GM12878 (cell line): ENCODE results near the gene CTXN1. TPM values are rescaled to one million over a fixed set of nuclear protein-coding genes. Genes with fewer than 3 reads are reported as not detected.

Experiments used
- ATAC-seq: fragments of 200-7000 bp; cut with Tn5 transposase; 3 replicates; pipeline ENCODE4 v1.9.1; 2020; ENCODE audit warnings: mild to moderate bottlenecking, moderate library complexity
- BruUV-seq: library from RNA; stranded (reverse); fragments of 400-500 nt; replicated peaks from 2 replicates; lab custom pipeline; 2021; lab: Mats Ljungman, UMichigan
- CTCF ChIA-PET: fragments of 300-600 bp; sonication (Branson Sonifier 250); formaldehyde crosslinking; extraction: SDS; loops from one replicate; lab custom pipeline; 2021; ENCODE audit warnings: inconsistent platforms; lab: Yijun Ruan, JAX
- POLR2A ChIA-PET: fragments of 350-600 bp; formaldehyde crosslinking; extraction: SDS; loops from one replicate; lab custom pipeline; 2021; ENCODE audit warnings: inconsistent platforms; lab: Charles Lee
- RAD21 ChIA-PET: fragments of 300-600 bp; sonication (Branson Sonifier 250); formaldehyde crosslinking; loops from one replicate; lab custom pipeline; 2023; ENCODE audit warnings: antibody characterized with exemption; ENCODE audit not compliant: unreplicated experiment; lab: Charles Lee
- SMC1A ChIA-PET: fragments of 300-600 bp; sonication (Branson Sonifier 250); formaldehyde crosslinking; loops from one replicate; lab custom pipeline; 2023; ENCODE audit not compliant: unreplicated experiment, uncharacterized antibody; lab: Charles Lee
- DNase-seq: peaks from one replicate; pipeline ENCODE4 v3.0.0-alpha.2; 2011; ENCODE audit warnings: low read depth, low spot score
- FAIRE-seq: peaks from 3 replicates; lab custom pipeline; 2011; peaks lifted over from hg19 to GRCh38; lab: Jason Lieb, UNC
- H2AFZ ChIP-seq: 2 replicates; pipeline ENCODE4 v1.6.0; 2011; ENCODE audit warnings: low read depth, low read length, control low read depth; ENCODE audit not compliant: control insufficient read depth
- H3K27ac ChIP-seq: 2 replicates; pipeline ENCODE4 v1.5.1; 2011; ENCODE audit warnings: control low read depth; ENCODE audit not compliant: control insufficient read depth, insufficient read depth
- H3K27me3 ChIP-seq, 2 experiments: replicated peaks in 1 of 2; 2 replicates each; pipeline versions ENCODE4 v1.6.0 to v1.6.1; 2011; ENCODE audit warnings: low read length in 1 of 2; ENCODE audit not compliant: control insufficient read depth in 2 of 2, insufficient read depth in 2 of 2
- H3K36me3 ChIP-seq, 2 experiments: 2 replicates each; pipeline ENCODE4 v1.5.1; 2011; ENCODE audit warnings: low read length in 1 of 2; ENCODE audit not compliant: control insufficient read depth in 2 of 2, insufficient read depth in 2 of 2
- H3K4me1 ChIP-seq: 2 replicates; pipeline ENCODE4 v1.6.1; 2011; ENCODE audit warnings: mild to moderate bottlenecking, low read length, moderate library complexity, mixed read lengths; ENCODE audit not compliant: control insufficient read depth, insufficient read depth
- H3K4me2 ChIP-seq: 2 replicates; pipeline ENCODE4 v1.6.0; 2011; ENCODE audit warnings: control low read depth; ENCODE audit not compliant: control insufficient read depth, insufficient read depth
- H3K4me3 ChIP-seq: fragments of 200-600 bp; sonication (generic); 2 replicates; pipeline ENCODE4 v1.5.1; 2016
- H3K79me2 ChIP-seq: 2 replicates; pipeline ENCODE4 v1.6.0; 2011; ENCODE audit warnings: low read length; ENCODE audit not compliant: control insufficient read depth, insufficient read depth
- H3K9ac ChIP-seq: 2 replicates; pipeline ENCODE4 v1.8.0; 2011; ENCODE audit warnings: low read length, control low read depth, mixed read lengths; ENCODE audit not compliant: control insufficient read depth, insufficient read depth
- H3K9me3 ChIP-seq: replicated peaks from 3 replicates; pipeline ENCODE4 v1.5.1; 2011; ENCODE audit warnings: mild to moderate bottlenecking, low read length; ENCODE audit not compliant: control insufficient read depth, insufficient read depth
- H4K20me1 ChIP-seq: 2 replicates; pipeline ENCODE4 v1.6.0; 2011; ENCODE audit not compliant: control insufficient read depth, insufficient read depth
- ETV6 ChIP-seq, 2 experiments: fragments of 450-650 bp in 1 of 2; IDR thresholded peaks in 1 of 2; conservative IDR thresholded peaks in 1 of 2; 2 replicates each; pipeline ENCODE4 v1.6.1; 2014; ENCODE audit warnings: antibody characterized with exemption in 1 of 2, borderline replicate concordance in 1 of 2, low read depth in 1 of 2, mild to moderate bottlenecking in 1 of 2, moderate library complexity in 1 of 2
- FOXM1 ChIP-seq: IDR thresholded peaks from 2 replicates; pipeline ENCODE4 v1.6.1; 2012; ENCODE audit warnings: low read depth, mild to moderate bottlenecking, inconsistent platforms, low read length, moderate library complexity
- HSF1 ChIP-seq: fragments of 150-350 bp; IDR thresholded peaks from 2 replicates; pipeline ENCODE4 v1.6.1; 2014; ENCODE audit warnings: mild to moderate bottlenecking, low read depth, low read length
- IRF4 ChIP-seq: IDR thresholded peaks from 2 replicates; pipeline ENCODE4 v1.6.1; 2011; ENCODE audit warnings: low read depth, low read length
- MEF2B ChIP-seq: fragments of 450-650 bp; IDR thresholded peaks from 2 replicates; pipeline ENCODE4 v1.6.1; 2018; ENCODE audit warnings: mild to moderate bottlenecking, moderate library complexity; ENCODE audit not compliant: partially characterized antibody, poor library complexity, severe bottlenecking
- PML ChIP-seq: IDR thresholded peaks from 2 replicates; pipeline ENCODE4 v1.6.1; 2012; ENCODE audit warnings: low read length, inconsistent platforms
- SMAD5 ChIP-seq: IDR thresholded peaks from 2 replicates; pipeline ENCODE4 v1.6.1; 2016; ENCODE audit warnings: antibody characterized with exemption, low read depth
- STAT1 ChIP-seq: fragments of 450-650 bp; conservative IDR thresholded peaks from 2 replicates; pipeline ENCODE4 v1.6.1; 2014; ENCODE audit warnings: antibody characterized with exemption, mild to moderate bottlenecking
- TARDBP ChIP-seq: IDR thresholded peaks from 2 replicates; pipeline ENCODE4 v1.6.1; 2016; ENCODE audit warnings: borderline replicate concordance
- TCF7 ChIP-seq: IDR thresholded peaks from 2 replicates; pipeline ENCODE4 v1.6.1; 2014; ENCODE audit warnings: antibody characterized with exemption, borderline replicate concordance
- ZNF384 ChIP-seq: IDR thresholded peaks from 2 replicates; pipeline ENCODE4 v1.6.1; 2012; ENCODE audit warnings: low read depth, mild to moderate bottlenecking, low read length, improper control_type of control experiment, borderline replicate concordance
- WGBS: methylation state at CpG from one replicate; pipeline ENCODE4 v1.1.6; 2016; ENCODE audit warnings: low lambda C conversion rate; ENCODE audit not compliant: insufficient replicate concordance, insufficient coverage; ENCODE audit errors: missing lambda C conversion rate; 5-methylcytosine and 5-hydroxymethylcytosine counted together
- in situ Hi-C: fragments of 300-500 bp; cut with MboI; formaldehyde crosslinking; loops from 9 replicates; pipeline ENCODE4 v1.14.3; 2018; ENCODE audit warnings: mixed read lengths
- intact Hi-C: fragments of 100-400 bp; cut with micrococcal nuclease; formaldehyde crosslinking; loops from one replicate; pipeline ENCODE4 v1.14.2; 2022; ENCODE audit not compliant: unreplicated experiment
- polyA plus RNA-seq, 11 experiments: library from polyadenylated mRNA; depleted of rRNA in 4 of 11; unstranded in 6 of 11; stranded (reverse) in 5 of 11; fragments of >200 nt; fragmentation: Nextera tagmentation in 4 of 11; fragmentation: Illumina TruSeq in 1 of 11; extraction: Ambion mirVana in 4 of 11; extraction: Trizol in 1 of 11; gene quantifications; 1 replicate in 1 of 11; 2 replicates in 10 of 11; pipeline versions ENCODE4 v1.2.1 to v1.2.3, GENCODE V29; 2011 to 2016; ENCODE audit warnings: inconsistent platforms in 2 of 11, missing spikeins in 2 of 11, low read depth in 1 of 11
- total RNA-seq, 4 experiments: library from RNA; depleted of rRNA in 3 of 4; stranded (reverse); fragments of >200 nt in 3 of 4; fragmentation: Illumina TruSeq in 1 of 4; extraction: Trizol in 1 of 4; gene quantifications; 2 replicates each; pipeline versions ENCODE4 v1.2.1 to v1.2.3, GENCODE V29; 2013 to 2021
- TF ChIP-seq, protein P1 (sequence below): IDR thresholded peaks from 2 replicates; pipeline ENCODE4 v1.6.1; 2011; ENCODE audit warnings: low read depth, low read length, improper control_type of control experiment, borderline replicate concordance
- TF ChIP-seq, protein P2 (sequence below): fragments of 150-350 bp; IDR thresholded peaks from 2 replicates; pipeline ENCODE4 v1.6.1; 2016; ENCODE audit warnings: low read depth, low read length
- TF ChIP-seq, protein P3 (sequence below): fragments of 450-650 bp; IDR thresholded peaks from 2 replicates; pipeline ENCODE4 v1.6.1; 2017; ENCODE audit warnings: antibody characterized with exemption, mild to moderate bottlenecking, moderate library complexity

Gene CTXN1
- total and polyA plus RNA-seq, 10 of the 15 experiments (the other 5 are each of a cell fraction or from before 2014, with no cell fraction given): 0.04 to 1.0 (median 0.38) TPM; not detected in 4

DNA sequence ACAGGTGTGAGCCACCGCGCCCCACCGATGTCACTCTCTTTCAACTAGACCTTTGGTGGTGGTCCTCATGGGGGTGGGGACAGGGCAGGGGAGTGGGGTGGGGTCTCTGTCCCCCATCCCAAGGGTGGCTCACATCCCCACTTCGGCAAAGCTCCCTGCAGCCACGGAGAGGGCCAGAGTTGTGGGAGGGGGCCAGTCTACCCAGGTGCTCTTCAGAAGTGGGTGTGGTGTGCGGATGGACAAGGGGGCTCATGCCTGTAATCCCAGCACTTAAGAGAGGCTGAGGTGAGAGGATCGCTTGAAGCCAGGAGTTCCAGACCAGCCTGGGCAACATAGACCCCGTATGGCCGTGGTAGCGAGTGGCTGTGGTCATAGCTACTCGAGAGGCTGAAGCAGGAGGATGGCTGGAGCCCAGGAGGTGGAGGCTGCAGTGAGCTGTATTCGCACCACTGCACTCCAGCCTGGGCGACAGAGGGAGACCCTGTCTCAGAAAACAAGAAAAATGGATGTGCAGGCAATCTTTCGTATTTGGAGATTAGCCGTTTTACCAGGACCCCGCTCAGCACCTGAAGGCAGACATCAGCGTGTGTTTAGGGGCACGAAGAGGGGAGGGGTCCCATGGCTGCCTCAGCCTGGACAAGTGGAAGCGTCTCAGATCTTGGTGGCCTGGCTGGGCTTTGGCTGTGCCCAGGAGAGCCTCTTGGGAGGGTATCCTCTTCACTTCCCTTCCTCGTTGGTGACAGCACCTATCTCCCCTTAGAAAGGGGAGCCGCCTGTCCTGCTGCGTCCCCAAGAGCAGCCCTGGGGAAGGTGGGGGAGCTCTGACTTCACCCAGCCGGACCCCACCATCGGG is 10.5 kb downstream of the CTXN1 start:
- no peak for ATAC-seq
- CTCF ChIA-PET: no interaction called here
- no peak overlapping the region for H3K9ac ChIP-seq
- no peak for FAIRE-seq
- peaks cover 8 to 21% of the 10 kb centered on the region in 2 experiments for H3K27me3 ChIP-seq
- H2AFZ ChIP-seq: no peak overlapping the region
- H3K4me3 ChIP-seq: no peak overlapping the region
- SMC1A ChIA-PET: no interaction called here
- H3K79me2 ChIP-seq: no peaks in the 10 kb centered on the region
- in situ Hi-C loops: no loop called here
- RAD21 ChIA-PET: no interaction called here
- no peaks in the 10 kb centered on the region for H4K20me1 ChIP-seq
- no TSS peak for BruUV-seq
- POLR2A ChIA-PET: no interaction called here
- DNase-seq: no peak
- H3K4me2 ChIP-seq: peak overlapping the region; percentile 4; the same call in 1 of the 2 replicates
- H3K4me1 ChIP-seq: peaks cover 5% of the 10 kb centered on the region
- H3K36me3 ChIP-seq: peaks cover 0 to 14% of the 10 kb centered on the region in 2 experiments; a peak in 3 of 4 replicates
- WGBS: 33% methylated on average over 21 of the region's 24 CpGs
- H3K9me3 ChIP-seq: no peaks in the 10 kb centered on the region; the same call in 2 of the 3 replicates
- H3K27ac ChIP-seq: no peak overlapping the region
- intact Hi-C loops: no loop called here
- TF ChIP-seq TCF7 (no peak), STAT1 (no peak), FOXM1 (no peak), SMAD5 (no peak), PML (no peak), ZNF384 (no peak), ETV6 (conservative IDR thresholded peaks at IDR 0.05 in 1 of 2, IDR thresholded peaks at IDR 0.05 in 1 of 2; ENCODE audit: borderline replicate concordance in 1 of 2, low read depth in 1 of 2) (no peak), IRF4 (no peak), TARDBP (no peak), HSF1 (no peak), MEF2B (no peak)
- TF ChIP-seq, protein P1, sequence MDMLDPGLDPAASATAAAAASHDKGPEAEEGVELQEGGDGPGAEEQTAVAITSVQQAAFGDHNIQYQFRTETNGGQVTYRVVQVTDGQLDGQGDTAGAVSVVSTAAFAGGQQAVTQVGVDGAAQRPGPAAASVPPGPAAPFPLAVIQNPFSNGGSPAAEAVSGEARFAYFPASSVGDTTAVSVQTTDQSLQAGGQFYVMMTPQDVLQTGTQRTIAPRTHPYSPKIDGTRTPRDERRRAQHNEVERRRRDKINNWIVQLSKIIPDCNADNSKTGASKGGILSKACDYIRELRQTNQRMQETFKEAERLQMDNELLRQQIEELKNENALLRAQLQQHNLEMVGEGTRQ: no peak
- TF ChIP-seq, protein P2, sequence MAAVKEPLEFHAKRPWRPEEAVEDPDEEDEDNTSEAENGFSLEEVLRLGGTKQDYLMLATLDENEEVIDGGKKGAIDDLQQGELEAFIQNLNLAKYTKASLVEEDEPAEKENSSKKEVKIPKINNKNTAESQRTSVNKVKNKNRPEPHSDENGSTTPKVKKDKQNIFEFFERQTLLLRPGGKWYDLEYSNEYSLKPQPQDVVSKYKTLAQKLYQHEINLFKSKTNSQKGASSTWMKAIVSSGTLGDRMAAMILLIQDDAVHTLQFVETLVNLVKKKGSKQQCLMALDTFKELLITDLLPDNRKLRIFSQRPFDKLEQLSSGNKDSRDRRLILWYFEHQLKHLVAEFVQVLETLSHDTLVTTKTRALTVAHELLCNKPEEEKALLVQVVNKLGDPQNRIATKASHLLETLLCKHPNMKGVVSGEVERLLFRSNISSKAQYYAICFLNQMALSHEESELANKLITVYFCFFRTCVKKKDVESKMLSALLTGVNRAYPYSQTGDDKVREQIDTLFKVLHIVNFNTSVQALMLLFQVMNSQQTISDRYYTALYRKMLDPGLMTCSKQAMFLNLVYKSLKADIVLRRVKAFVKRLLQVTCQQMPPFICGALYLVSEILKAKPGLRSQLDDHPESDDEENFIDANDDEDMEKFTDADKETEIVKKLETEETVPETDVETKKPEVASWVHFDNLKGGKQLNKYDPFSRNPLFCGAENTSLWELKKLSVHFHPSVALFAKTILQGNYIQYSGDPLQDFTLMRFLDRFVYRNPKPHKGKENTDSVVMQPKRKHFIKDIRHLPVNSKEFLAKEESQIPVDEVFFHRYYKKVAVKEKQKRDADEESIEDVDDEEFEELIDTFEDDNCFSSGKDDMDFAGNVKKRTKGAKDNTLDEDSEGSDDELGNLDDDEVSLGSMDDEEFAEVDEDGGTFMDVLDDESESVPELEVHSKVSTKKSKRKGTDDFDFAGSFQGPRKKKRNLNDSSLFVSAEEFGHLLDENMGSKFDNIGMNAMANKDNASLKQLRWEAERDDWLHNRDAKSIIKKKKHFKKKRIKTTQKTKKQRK: no peak
- TF ChIP-seq, protein P3, sequence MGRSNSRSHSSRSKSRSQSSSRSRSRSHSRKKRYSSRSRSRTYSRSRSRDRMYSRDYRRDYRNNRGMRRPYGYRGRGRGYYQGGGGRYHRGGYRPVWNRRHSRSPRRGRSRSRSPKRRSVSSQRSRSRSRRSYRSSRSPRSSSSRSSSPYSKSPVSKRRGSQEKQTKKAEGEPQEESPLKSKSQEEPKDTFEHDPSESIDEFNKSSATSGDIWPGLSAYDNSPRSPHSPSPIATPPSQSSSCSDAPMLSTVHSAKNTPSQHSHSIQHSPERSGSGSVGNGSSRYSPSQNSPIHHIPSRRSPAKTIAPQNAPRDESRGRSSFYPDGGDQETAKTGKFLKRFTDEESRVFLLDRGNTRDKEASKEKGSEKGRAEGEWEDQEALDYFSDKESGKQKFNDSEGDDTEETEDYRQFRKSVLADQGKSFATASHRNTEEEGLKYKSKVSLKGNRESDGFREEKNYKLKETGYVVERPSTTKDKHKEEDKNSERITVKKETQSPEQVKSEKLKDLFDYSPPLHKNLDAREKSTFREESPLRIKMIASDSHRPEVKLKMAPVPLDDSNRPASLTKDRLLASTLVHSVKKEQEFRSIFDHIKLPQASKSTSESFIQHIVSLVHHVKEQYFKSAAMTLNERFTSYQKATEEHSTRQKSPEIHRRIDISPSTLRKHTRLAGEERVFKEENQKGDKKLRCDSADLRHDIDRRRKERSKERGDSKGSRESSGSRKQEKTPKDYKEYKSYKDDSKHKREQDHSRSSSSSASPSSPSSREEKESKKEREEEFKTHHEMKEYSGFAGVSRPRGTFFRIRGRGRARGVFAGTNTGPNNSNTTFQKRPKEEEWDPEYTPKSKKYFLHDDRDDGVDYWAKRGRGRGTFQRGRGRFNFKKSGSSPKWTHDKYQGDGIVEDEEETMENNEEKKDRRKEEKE: no peak
